Hypothalamus (tissue), 51 donors: ENCODE results near the gene SNRNP200.

Experiments
- DNase-seq, 51 donors: peaks; one replicate each; lab custom pipeline; 2025; lab: John Stamatoyannopoulos, UW

Gene SNRNP200

DNA sequence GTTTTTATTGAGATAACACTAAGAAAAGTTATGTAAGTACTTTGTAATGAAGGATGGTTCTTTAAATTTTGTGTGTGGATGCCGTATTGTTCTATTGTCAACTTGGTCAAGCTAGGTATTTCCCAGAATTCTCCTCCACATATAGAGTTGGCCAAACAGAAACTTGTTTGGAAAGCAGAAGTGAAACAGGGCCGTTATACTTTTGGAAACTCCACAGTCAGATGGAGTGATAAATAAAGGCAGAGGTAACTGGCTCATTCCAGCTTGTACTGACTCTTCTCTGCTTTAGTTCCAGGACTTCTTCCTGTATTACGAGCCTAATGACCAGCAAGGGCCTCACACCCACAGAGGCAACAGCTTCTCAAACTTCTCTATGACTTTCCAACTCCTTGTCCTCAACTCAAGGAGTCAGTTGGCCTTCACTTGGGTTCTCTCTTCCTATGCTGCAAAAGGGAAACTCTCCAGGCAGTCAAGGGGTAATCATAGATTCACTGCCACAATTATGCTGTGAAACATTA lies 80.3 kb downstream of the SNRNP200 start:
- DNase-seq: no peak
